ENCODE results near the gene SPSB4. TPM values are rescaled to one million over a fixed set of nuclear protein-coding genes. Genes with fewer than 3 reads are reported as not detected.

SPSB4 gene
- total and polyA plus RNA-seq, 4 experiments from 2014 or later: not detected

- POLR2A ChIA-PET (ENCODE audit: partially characterized antibody): no interaction called here
- intact Hi-C loops (cut with micrococcal nuclease): no loop called here
Observed at GRCh38 chr3:141181196-141181595, 130.0 kb downstream of the SPSB4 start.

GRCh38 chr3:141181819-141182218 lies 130.7 kb downstream of the SPSB4 start:
- Mint-ChIP-seq H3K36me3 (peaks cover 0 to 5% of the 10 kb centered on the region in 2 donors), H3K27me3 (peaks cover 2 to 4% of the 10 kb centered on the region in 2 donors), H3K9me3 (peaks cover 0 to 18% (median 11%) of the 10 kb centered on the region in 8 donors), H3K27ac (no peak overlapping the region), H3K4me3 (no peak overlapping the region), H3K4me1 (no peaks in the 10 kb centered on the region)
- ChIA-PET CTCF (ENCODE audit: partially characterized antibody) (interaction anchor here (0.6 to 1.1 kb wide), 2 partner anchors 12 to 285 kb away, joined by 3 read pairs; no protein-coding TSS in a partner anchor), POLR2A (ENCODE audit: partially characterized antibody) (no interaction called here)
- no peak overlapping the region for H3K4me3 ChIP-seq (ENCODE audit: low read length in 2 of 2)
- no peak overlapping the region for H3K27ac ChIP-seq (ENCODE audit: low read depth, low read length)
- H3K36me3 ChIP-seq (ENCODE audit: insufficient read depth, low read length): no peaks in the 10 kb centered on the region
- H3K27me3 ChIP-seq (ENCODE audit: insufficient read depth, low read length): no peaks in the 10 kb centered on the region
- no peak for DNase-seq
- H3K9me3 ChIP-seq (ENCODE audit: control insufficient read depth in 1 of 2, low read length in 2 of 2): no peaks in the 10 kb centered on the region
- H3K4me1 ChIP-seq (ENCODE audit: insufficient read depth, low read length): no peaks in the 10 kb centered on the region
- intact Hi-C loops (cut with micrococcal nuclease): no loop called here

More at GRCh38 chr3:141181196-141181595, 130.0 kb downstream of the SPSB4 start:
- Histone ChIP-seq H3K36me3 (ENCODE audit: insufficient read depth, low read length) (no peaks in the 10 kb centered on the region), H3K4me1 (ENCODE audit: insufficient read depth, low read length) (no peaks in the 10 kb centered on the region), H3K27ac (ENCODE audit: low read depth, low read length) (no peak overlapping the region), H3K4me3 (ENCODE audit: low read length in 2 of 2) (no peak overlapping the region), H3K9me3 (ENCODE audit: control insufficient read depth in 1 of 2, low read length in 2 of 2) (no peaks in the 10 kb centered on the region), H3K27me3 (ENCODE audit: insufficient read depth, low read length) (no peaks in the 10 kb centered on the region)
- DNase-seq: no peak
- Mint-ChIP-seq H3K4me3 (no peak overlapping the region), H3K9me3 (peaks cover 0 to 18% (median 11%) of the 10 kb centered on the region in 8 donors), H3K36me3 (peaks cover 0 to 5% of the 10 kb centered on the region in 2 donors), H3K27ac (peak overlapping the region in 1 of 7 donors; percentile 26), H3K27me3 (peaks cover 2 to 4% of the 10 kb centered on the region in 2 donors), H3K4me1 (no peaks in the 10 kb centered on the region)
- CTCF ChIA-PET (ENCODE audit: partially characterized antibody): no interaction called here

- peaks cover 0 to 5% of the 10 kb centered on the region in 2 donors for H3K36me3 Mint-ChIP-seq
- H3K36me3 ChIP-seq (ENCODE audit: insufficient read depth, low read length): no peaks in the 10 kb centered on the region
- intact Hi-C loops (cut with micrococcal nuclease): no loop called here
Observed at GRCh38 chr3:141183606-141184005, 132.5 kb downstream of the SPSB4 start.

GRCh38 chr3:141184430-141184829 lies 133.3 kb downstream of the SPSB4 start:
- H3K27ac ChIP-seq (ENCODE audit: low read depth, low read length): no peak overlapping the region
- intact Hi-C loops (cut with micrococcal nuclease): no loop called here
- ChIA-PET CTCF (ENCODE audit: partially characterized antibody) (interaction anchor here (1.3 to 1.7 kb wide), 3 partner anchors 7 to 185 kb away, joined by 3 to 9 read pairs (median 3); no protein-coding TSS in a partner anchor), POLR2A (ENCODE audit: partially characterized antibody) (no interaction called here)
- H3K4me3 ChIP-seq (ENCODE audit: low read length in 2 of 2): no peak overlapping the region
- no peak overlapping the region for H3K4me3 Mint-ChIP-seq
- H3K9me3 Mint-ChIP-seq: peaks cover 0 to 17% (median 9%) of the 10 kb centered on the region in 8 donors
- no peaks in the 10 kb centered on the region for H3K27me3 ChIP-seq (ENCODE audit: insufficient read depth, low read length)
- no peaks in the 10 kb centered on the region for H3K36me3 ChIP-seq (ENCODE audit: insufficient read depth, low read length)
- H3K4me1 ChIP-seq (ENCODE audit: insufficient read depth, low read length): no peaks in the 10 kb centered on the region
- H3K4me1 Mint-ChIP-seq: no peaks in the 10 kb centered on the region
- H3K27me3 Mint-ChIP-seq: peaks cover 0 to 2% of the 10 kb centered on the region in 2 donors
- peaks cover 0 to 5% of the 10 kb centered on the region in 2 donors for H3K36me3 Mint-ChIP-seq
- no peak for DNase-seq
- no peaks in the 10 kb centered on the region for H3K9me3 ChIP-seq (ENCODE audit: control insufficient read depth in 1 of 2, low read length in 2 of 2)
- H3K27ac Mint-ChIP-seq: no peak overlapping the region

More at GRCh38 chr3:141183606-141184005, 132.5 kb downstream of the SPSB4 start:
- H3K4me3 Mint-ChIP-seq: no peak overlapping the region
- CTCF ChIA-PET (ENCODE audit: partially characterized antibody): interaction anchor here (1.3 to 1.7 kb wide), 3 partner anchors 8 to 184 kb away, joined by 3 to 9 read pairs (median 3); no protein-coding TSS in a partner anchor
- Histone ChIP-seq H3K27ac (ENCODE audit: low read depth, low read length) (no peak overlapping the region), H3K27me3 (ENCODE audit: insufficient read depth, low read length) (no peaks in the 10 kb centered on the region), H3K4me3 (ENCODE audit: low read length in 2 of 2) (no peak overlapping the region), H3K9me3 (ENCODE audit: control insufficient read depth in 1 of 2, low read length in 2 of 2) (no peaks in the 10 kb centered on the region), H3K4me1 (ENCODE audit: insufficient read depth, low read length) (no peaks in the 10 kb centered on the region)
- peaks cover 0 to 2% of the 10 kb centered on the region in 2 donors for H3K27me3 Mint-ChIP-seq
- no peaks in the 10 kb centered on the region for H3K4me1 Mint-ChIP-seq
- DNase-seq: no peak
- H3K9me3 Mint-ChIP-seq: peaks cover 0 to 18% (median 11%) of the 10 kb centered on the region in 8 donors
- POLR2A ChIA-PET (ENCODE audit: partially characterized antibody): no interaction called here
- no peak overlapping the region for H3K27ac Mint-ChIP-seq

DNA sequence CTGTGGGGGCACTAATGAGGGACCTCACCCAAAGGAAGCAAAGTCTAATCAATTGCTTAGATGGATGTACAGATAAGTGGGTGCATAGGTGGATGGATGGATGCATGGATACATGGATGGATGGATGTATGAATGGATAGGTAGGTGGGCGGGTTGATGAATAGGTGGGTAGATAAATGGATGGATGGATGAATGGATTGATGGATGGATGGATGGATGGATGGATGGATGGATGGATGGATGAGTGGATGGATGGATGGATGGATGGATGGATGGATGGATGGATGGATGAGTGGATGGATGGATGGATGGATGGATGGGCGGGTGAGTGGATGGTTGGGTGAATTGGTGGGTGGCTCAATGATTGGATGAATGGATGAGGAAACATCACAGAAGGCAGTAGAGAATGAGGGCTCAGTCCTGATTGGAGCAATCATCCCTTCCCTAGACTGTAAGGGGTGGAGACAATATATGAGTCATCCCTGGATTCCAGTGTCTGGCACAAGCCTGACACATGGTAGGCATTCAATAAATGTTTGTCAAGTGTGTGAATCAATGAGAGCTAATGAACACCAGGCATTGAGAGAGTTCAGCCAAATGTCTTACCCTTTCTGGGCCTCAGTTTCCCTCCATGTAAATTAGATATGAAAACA lies 140.1 kb downstream of the SPSB4 start:
- Mint-ChIP-seq H3K4me3 (no peak overlapping the region), H3K27ac (no peak overlapping the region), H3K9me3 (peaks cover 0 to 8% (median 0%) of the 10 kb centered on the region in 8 donors), H3K36me3 (peaks cover 0 to 7% of the 10 kb centered on the region in 2 donors), H3K4me1 (peaks cover 5 to 14% (median 9%) of the 10 kb centered on the region in 4 donors), H3K27me3 (peaks cover 12 to 13% of the 10 kb centered on the region in 2 donors)
- Histone ChIP-seq H3K9me3 (ENCODE audit: control insufficient read depth in 1 of 2, low read length in 2 of 2) (no peaks in the 10 kb centered on the region), H3K27ac (ENCODE audit: low read depth, low read length) (no peak overlapping the region), H3K27me3 (ENCODE audit: insufficient read depth, low read length) (no peaks in the 10 kb centered on the region), H3K4me3 (ENCODE audit: low read length in 2 of 2) (no peak overlapping the region), H3K4me1 (ENCODE audit: insufficient read depth, low read length) (peaks cover 6% of the 10 kb centered on the region), H3K36me3 (ENCODE audit: insufficient read depth, low read length) (no peaks in the 10 kb centered on the region)
- no peak for DNase-seq
- ChIA-PET POLR2A (ENCODE audit: partially characterized antibody) (interaction anchor here (0.8 kb wide), 2 partner anchors 75 to 191 kb away, joined by 3 read pairs; no protein-coding TSS in a partner anchor), CTCF (ENCODE audit: partially characterized antibody) (interaction anchor here (0.8 to 4.6 kb wide), 18 partner anchors 8 to 292 kb away, joined by 3 to 35 read pairs (median 5); partner anchors contain the start of gene PXYLP1)
- intact Hi-C loops (cut with micrococcal nuclease): loop anchor here (10.0 kb wide), 1 partner anchor 266 kb away; no protein-coding TSS in a partner anchor

DNA sequence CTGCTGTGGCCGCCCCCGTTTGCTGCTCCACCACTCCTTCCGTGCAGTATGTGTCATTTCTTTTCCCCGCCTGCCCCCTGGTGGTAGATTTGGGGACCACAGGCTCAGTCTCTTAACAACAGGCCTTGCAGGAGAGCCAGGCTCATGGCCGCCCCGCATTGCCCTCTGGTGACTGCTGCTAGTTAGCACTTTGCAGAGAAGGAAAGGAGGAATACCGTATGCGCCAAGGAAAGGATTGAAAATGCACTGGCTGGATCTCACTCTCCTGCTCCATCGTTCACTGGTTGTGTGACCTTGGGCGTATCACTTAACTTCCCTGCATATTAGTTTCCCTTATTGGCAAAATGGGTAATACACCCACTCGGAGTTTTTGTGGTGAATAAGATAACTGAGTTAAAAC lies 141.2 kb downstream of the SPSB4 start:
- Mint-ChIP-seq H3K9me3 (peaks cover 0 to 10% (median 0%) of the 10 kb centered on the region in 8 donors), H3K4me1 (peaks cover 5 to 14% (median 9%) of the 10 kb centered on the region in 4 donors), H3K36me3 (peaks cover 0 to 7% of the 10 kb centered on the region in 2 donors), H3K27ac (peak overlapping the region in 5 of 7 donors; percentile 2 to 78 (median 33)), H3K4me3 (no peak overlapping the region), H3K27me3 (peaks cover 13 to 14% of the 10 kb centered on the region in 2 donors)
- intact Hi-C loops (cut with micrococcal nuclease): loop anchor here (1.0 to 10.0 kb wide), 6 partner anchors 38 to 268 kb away; partner anchors contain the start of gene PXYLP1
- Histone ChIP-seq H3K27me3 (ENCODE audit: insufficient read depth, low read length) (no peaks in the 10 kb centered on the region), H3K36me3 (ENCODE audit: insufficient read depth, low read length) (no peaks in the 10 kb centered on the region), H3K9me3 (ENCODE audit: control insufficient read depth in 1 of 2, low read length in 2 of 2) (no peaks in the 10 kb centered on the region), H3K4me3 (ENCODE audit: low read length in 2 of 2) (no peak overlapping the region), H3K4me1 (ENCODE audit: insufficient read depth, low read length) (peaks cover 6% of the 10 kb centered on the region), H3K27ac (ENCODE audit: low read depth, low read length) (no peak overlapping the region)
- ChIA-PET CTCF (ENCODE audit: partially characterized antibody) (interaction anchor here (0.6 to 4.6 kb wide), 22 partner anchors 9 to 294 kb away, joined by 3 to 35 read pairs (median 4); partner anchors contain the start of gene PXYLP1), POLR2A (ENCODE audit: partially characterized antibody) (interaction anchor here (0.8 kb wide), 2 partner anchors 74 to 192 kb away, joined by 3 read pairs; no protein-coding TSS in a partner anchor)
- peak; percentile 91 to 93 (median 91) for DNase-seq
